ENCODE results near the gene IREB2. TPM values are rescaled to one million over a fixed set of nuclear protein-coding genes. Genes with fewer than 3 reads are reported as not detected.

IREB2 gene
- total and polyA plus RNA-seq, 2 donors (not counting 3 experiments of a cell fraction or from before 2014, with no cell fraction given) = 12.7 to 51.4 TPM

DNA sequence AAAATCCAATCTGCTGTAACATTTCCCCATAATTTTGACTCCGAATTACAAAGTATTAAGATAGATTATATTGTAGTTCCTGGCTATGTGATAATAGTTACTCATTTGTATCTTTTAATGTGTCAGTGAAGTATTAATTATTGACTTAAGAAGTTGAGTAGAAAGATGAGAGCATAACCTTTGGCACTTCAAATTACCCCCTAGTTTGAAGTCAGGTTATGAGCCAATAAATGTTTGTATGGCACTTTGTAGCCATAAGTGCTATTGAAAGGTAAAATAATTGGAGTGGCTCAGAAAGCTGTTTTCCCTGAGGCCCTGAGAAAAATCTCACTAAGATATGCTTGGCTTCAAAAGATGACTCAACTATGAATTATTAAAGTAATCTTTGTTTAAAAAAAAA is 31.0 kb downstream of the IREB2 start:
- H2AFZ ChIP-seq (ENCODE audit: low read depth, low read length) = no peak overlapping the region
- H3K9me3 ChIP-seq (replicated peaks; ENCODE audit: control insufficient read depth, insufficient read depth, low read length) = no peaks in the 10 kb centered on the region
- CTCF ChIA-PET = interaction anchor here (1.9 kb wide), 1 partner anchor 8 kb away, joined by 7 read pairs; no protein-coding TSS in a partner anchor
- intact Hi-C loops (cut with micrococcal nuclease) (no loop called here), dilution Hi-C loops (cut with MboI; ENCODE audit: extremely low pct_ligation_motif_present, low sequenced_read_pairs) (no loop called here)
- H3K27ac ChIP-seq (ENCODE audit: insufficient read depth, low read depth, low read length) = no peak overlapping the region
- no peaks in the 10 kb centered on the region for H3K27me3 ChIP-seq (ENCODE audit: control insufficient read depth in 2 of 2, insufficient read depth in 2 of 2, low read length in 2 of 2)
- H4K20me1 ChIP-seq (replicated peaks; ENCODE audit: control insufficient read depth, extremely low read depth, insufficient read depth, low read length) = no peaks in the 10 kb centered on the region
- no peak overlapping the region for H3K9ac ChIP-seq (replicated peaks; ENCODE audit: extremely low read depth, insufficient read depth, low read length)
- peaks cover 18 to 40% of the 10 kb centered on the region in 2 experiments for H3K36me3 ChIP-seq (ENCODE audit: control insufficient read depth in 2 of 2, extremely low read depth in 1 of 2, insufficient read depth in 2 of 2, low read length in 2 of 2)
- TF ChIP-seq, protein P1, sequence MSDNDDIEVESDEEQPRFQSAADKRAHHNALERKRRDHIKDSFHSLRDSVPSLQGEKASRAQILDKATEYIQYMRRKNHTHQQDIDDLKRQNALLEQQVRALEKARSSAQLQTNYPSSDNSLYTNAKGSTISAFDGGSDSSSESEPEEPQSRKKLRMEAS (IDR thresholded peaks at IDR 0.05; ENCODE audit: insufficient read depth, insufficient read length) = no peak
- TF ChIP-seq JUN (IDR thresholded peaks at IDR 0.05; ENCODE audit: borderline replicate concordance, insufficient read depth, insufficient read length, low read depth) (no peak), POLR2AphosphoS5 (IDR thresholded peaks at IDR 0.05; ENCODE audit: insufficient read depth, low read depth, low read length) (no peak), MYC (IDR thresholded peaks at IDR 0.05; ENCODE audit: low read depth, low read length) (no peak), GATA2 (IDR thresholded peaks at IDR 0.05; ENCODE audit: insufficient read depth, insufficient read length, low read depth, low read length) (no peak), FOS (IDR thresholded peaks at IDR 0.05; ENCODE audit: borderline replicate concordance, insufficient read depth, low read length) (no peak), POLR2A (IDR thresholded peaks at IDR 0.05; ENCODE audit: low read depth, low read length) (no peak), EZH2 (IDR thresholded peaks at IDR 0.05; ENCODE audit: borderline replicate concordance, low read depth, low read length, severe bottlenecking) (no peak)
- TF ChIP-seq, protein P2, sequence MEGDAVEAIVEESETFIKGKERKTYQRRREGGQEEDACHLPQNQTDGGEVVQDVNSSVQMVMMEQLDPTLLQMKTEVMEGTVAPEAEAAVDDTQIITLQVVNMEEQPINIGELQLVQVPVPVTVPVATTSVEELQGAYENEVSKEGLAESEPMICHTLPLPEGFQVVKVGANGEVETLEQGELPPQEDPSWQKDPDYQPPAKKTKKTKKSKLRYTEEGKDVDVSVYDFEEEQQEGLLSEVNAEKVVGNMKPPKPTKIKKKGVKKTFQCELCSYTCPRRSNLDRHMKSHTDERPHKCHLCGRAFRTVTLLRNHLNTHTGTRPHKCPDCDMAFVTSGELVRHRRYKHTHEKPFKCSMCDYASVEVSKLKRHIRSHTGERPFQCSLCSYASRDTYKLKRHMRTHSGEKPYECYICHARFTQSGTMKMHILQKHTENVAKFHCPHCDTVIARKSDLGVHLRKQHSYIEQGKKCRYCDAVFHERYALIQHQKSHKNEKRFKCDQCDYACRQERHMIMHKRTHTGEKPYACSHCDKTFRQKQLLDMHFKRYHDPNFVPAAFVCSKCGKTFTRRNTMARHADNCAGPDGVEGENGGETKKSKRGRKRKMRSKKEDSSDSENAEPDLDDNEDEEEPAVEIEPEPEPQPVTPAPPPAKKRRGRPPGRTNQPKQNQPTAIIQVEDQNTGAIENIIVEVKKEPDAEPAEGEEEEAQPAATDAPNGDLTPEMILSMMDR (IDR thresholded peaks at IDR 0.05; ENCODE audit: extremely low read depth in 1 of 2, insufficient read depth in 1 of 2, low read depth in 1 of 2, low read length in 2 of 2) = no peak
- POLR2A ChIA-PET = no interaction called here
- no peak overlapping the region for H3K4me3 ChIP-seq (replicated peaks in 1 of 3; ENCODE audit: insufficient read depth in 1 of 3, low read depth in 1 of 3, low read length in 3 of 3)
- no peak for FAIRE-seq
- no peaks in the 10 kb centered on the region for H3K9me1 ChIP-seq (replicated peaks; ENCODE audit: control insufficient read depth, extremely low read depth, insufficient read depth, low read length)
- no peak overlapping the region for H3K4me2 ChIP-seq (ENCODE audit: insufficient read depth, low read length)
- no peak for DNase-seq (ENCODE audit: low read depth, low spot score)
- peaks cover 11% of the 10 kb centered on the region for H3K79me2 ChIP-seq (ENCODE audit: control insufficient read depth, insufficient read depth, low read length)
- H3K4me1 ChIP-seq (ENCODE audit: control insufficient read depth, extremely low read depth, insufficient read depth, low read length) = no peaks in the 10 kb centered on the region
- BruUV-seq (replicated peaks) = no TSS peak

Data from endothelial cell of umbilical vein (primary cell).